HepG2 (cell line): ENCODE measurements around the gene COLGALT1. TPM values are rescaled to one million over a fixed set of nuclear protein-coding genes. Genes with fewer than 3 reads are reported as not detected.

ENCODE experiments used
- ATAC-seq: fragments of 200-7000 bp; cut with Tn5 transposase; 3 replicates; pipeline ENCODE4 v1.9.1; 2020; ENCODE audit warnings: mild to moderate bottlenecking, moderate library complexity
- BruUV-seq: library from RNA; stranded (reverse); fragments of 400-500 nt; replicated peaks from 2 replicates; lab custom pipeline; 2021; lab: Mats Ljungman, UMichigan
- CTCF ChIA-PET: fragments of 300-600 bp; formaldehyde crosslinking; extraction: SDS; loops from one replicate; lab custom pipeline; 2021; ENCODE audit warnings: low total read pairs, inconsistent platforms, low intra/inter-chr PET ratio; lab: Yijun Ruan, JAX
- POLR2A ChIA-PET: fragments of 350-600 bp; sonication (Branson Sonifier 250); formaldehyde crosslinking; loops from one replicate; lab custom pipeline; 2020; ENCODE audit warnings: antibody characterized with exemption, inconsistent platforms; lab: Yijun Ruan, JAX
- DNase-seq: peaks from one replicate; pipeline ENCODE4 v3.0.0-alpha.2; 2015; ENCODE audit warnings: low spot score
- FAIRE-seq: peaks from 3 replicates; lab custom pipeline; 2011; peaks lifted over from hg19 to GRCh38; lab: Jason Lieb, UNC
- H2AFZ ChIP-seq: one replicate; pipeline ENCODE4 v1.6.1; 2011; ENCODE audit warnings: low read length, inconsistent platforms
- H3K27ac ChIP-seq: fragments of 300-600 bp; 3 replicates; pipeline ENCODE4 v1.8.0; 2011; ENCODE audit warnings: mixed run types, mild to moderate bottlenecking, mixed read lengths, low read length, inconsistent platforms; ENCODE audit not compliant: insufficient read depth; ENCODE audit errors: extremely low read length
- H3K27me3 ChIP-seq, 2 experiments: fragments of 200-600 bp in 1 of 2; 2 replicates in 1 of 2; 3 replicates in 1 of 2; pipeline versions ENCODE4 v1.6.0 to v1.8.0; 2011; ENCODE audit warnings: low read length in 2 of 2, mild to moderate bottlenecking in 2 of 2, moderate library complexity in 2 of 2, inconsistent platforms in 1 of 2; ENCODE audit not compliant: insufficient read depth in 2 of 2, control insufficient read depth in 1 of 2
- H3K36me3 ChIP-seq, 2 experiments: fragments of 200-600 bp in 1 of 2; replicated peaks in 1 of 2; 2 replicates in 1 of 2; 3 replicates in 1 of 2; pipeline versions ENCODE4 v1.5.1 to v1.8.0; 2011; ENCODE audit warnings: low read length in 2 of 2, inconsistent platforms in 1 of 2; ENCODE audit not compliant: insufficient read depth in 2 of 2, control insufficient read depth in 1 of 2
- H3K4me1 ChIP-seq: 2 replicates; pipeline ENCODE4 v1.5.1; 2012; ENCODE audit warnings: low read length, inconsistent platforms; ENCODE audit not compliant: insufficient read depth
- H3K4me2 ChIP-seq: 2 replicates; pipeline ENCODE4 v1.6.0; 2011; ENCODE audit warnings: low read depth, low read length, inconsistent platforms
- H3K4me3 ChIP-seq, 3 experiments: fragments of 200-600 bp in 1 of 3; sonication (generic), shearing (Covaris generic) in 1 of 3; replicated peaks in 1 of 3; 2 replicates each; pipeline ENCODE4 v1.5.1; 2011 to 2016; ENCODE audit warnings: low read length in 3 of 3, inconsistent platforms in 2 of 3, low read depth in 2 of 3, mild to moderate bottlenecking in 2 of 3, control low read depth in 1 of 3, mixed read lengths in 1 of 3; ENCODE audit not compliant: insufficient read depth in 1 of 3
- H3K79me2 ChIP-seq: one replicate; pipeline ENCODE4 v1.6.1; 2011; ENCODE audit warnings: low read length, inconsistent platforms; ENCODE audit not compliant: insufficient read depth
- H3K9ac ChIP-seq: 2 replicates; pipeline ENCODE4 v1.6.0; 2011; ENCODE audit warnings: mild to moderate bottlenecking, low read depth, low read length, inconsistent platforms; ENCODE audit not compliant: insufficient read depth
- H3K9me3 ChIP-seq: 2 replicates; pipeline ENCODE4 v1.5.1; 2012; ENCODE audit warnings: mild to moderate bottlenecking, low read length
- H4K20me1 ChIP-seq: 2 replicates; pipeline ENCODE4 v1.6.0; 2011; ENCODE audit warnings: inconsistent platforms, mild to moderate bottlenecking, low read length, moderate library complexity; ENCODE audit not compliant: insufficient read depth
- SRF ChIP-seq: IDR thresholded peaks from 2 replicates; pipeline ENCODE4 v1.6.1; 2011; ENCODE audit warnings: mild to moderate bottlenecking, low read depth, low read length, moderate library complexity
- WGBS: methylation state at CpG from one replicate; pipeline ENCODE4 v1.1.6; 2017; ENCODE audit warnings: low lambda C conversion rate; 5-methylcytosine and 5-hydroxymethylcytosine counted together
- in situ Hi-C: cut with HindIII; loops from 2 replicates; pipeline ENCODE4 v1.10.0; 2017; ENCODE audit warnings: low pct_unique_long_range_greater_than_20kb; ENCODE audit not compliant: extremely low pct_ligation_motif_present
- intact Hi-C: fragments of 100-400 bp; cut with micrococcal nuclease; formaldehyde crosslinking; loops from one replicate; pipeline ENCODE4 v1.10.0; 2022; ENCODE audit not compliant: unreplicated experiment
- polyA plus RNA-seq, 8 experiments: library from polyadenylated mRNA; depleted of rRNA in 3 of 8; stranded (reverse) in 7 of 8; unstranded in 1 of 8; fragments of >200 nt; fragmentation: Illumina TruSeq in 4 of 8; extraction: Trizol in 4 of 8; gene quantifications; 2 replicates each; pipeline versions ENCODE4 v1.2.1 to v1.2.3, GENCODE V29; 2011 to 2016; ENCODE audit warnings: low read depth in 4 of 8, missing spikeins in 1 of 8, mixed read lengths in 1 of 8; ENCODE audit not compliant: insufficient read depth in 1 of 8
- total RNA-seq, 5 experiments: library from RNA; depleted of rRNA; stranded (reverse); fragments of >200 nt; fragmentation: Illumina TruSeq; extraction: Trizol; gene quantifications; 2 replicates each; pipeline ENCODE4 v1.2.3, GENCODE V29; 2016; ENCODE audit warnings: low read depth in 1 of 5
- TF ChIP-seq, protein P1 (sequence below): sonication (generic); formaldehyde crosslinking; conservative IDR thresholded peaks from 2 replicates; pipeline ENCODE4 v1.4.0; 2020; ENCODE audit warnings: mild to moderate bottlenecking, missing genetic modification reagents, moderate library complexity

The COLGALT1 gene
- total and polyA plus RNA-seq, 2 of the 13 experiments (the other 11 are each of a cell fraction or from before 2014, with no cell fraction given): 58.0 to 211 TPM

DNA sequence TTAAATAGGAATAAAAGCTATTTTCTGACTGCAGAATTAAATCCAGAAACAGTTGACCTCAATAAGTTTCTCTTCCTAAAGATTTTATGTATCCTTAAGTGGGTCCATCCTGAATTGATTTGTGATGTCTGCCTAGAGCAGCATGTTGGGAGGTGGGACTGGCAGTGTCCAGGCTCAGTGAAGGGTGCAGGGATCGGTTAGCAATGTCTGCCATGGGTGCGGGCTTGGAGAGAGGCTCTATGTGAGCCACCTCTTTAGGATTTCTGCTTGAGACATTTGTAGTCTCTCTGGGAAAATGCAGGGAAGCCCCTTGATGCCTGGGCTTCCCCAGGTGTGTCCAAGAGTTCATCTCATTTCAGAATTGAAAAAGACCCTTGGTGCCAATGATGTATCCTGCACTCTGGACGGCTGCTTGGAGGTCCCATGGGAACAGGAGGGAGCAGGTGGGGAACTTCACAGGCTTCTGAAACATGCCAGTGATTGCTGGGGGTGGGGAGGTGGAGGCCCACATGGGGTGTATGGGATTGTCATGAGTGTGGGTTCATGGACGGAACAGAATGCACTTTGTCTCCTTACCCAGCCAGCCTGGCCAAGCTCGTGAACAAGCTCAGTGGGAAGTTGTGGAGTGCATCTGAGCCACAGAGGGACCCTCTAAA is 6.2 kb upstream of the COLGALT1 start:
- ChIA-PET POLR2A (interaction anchor here (0.5 kb wide), 1 partner anchor 19 kb away, joined by 3 read pairs; no protein-coding TSS in a partner anchor), CTCF (no interaction called here)
- ATAC-seq: no peak
- FAIRE-seq: no peak
- H2AFZ ChIP-seq: no peak overlapping the region
- H4K20me1 ChIP-seq: no peaks in the 10 kb centered on the region
- BruUV-seq: no TSS peak
- WGBS: 8% methylated on average over 1 of the region's 5 CpGs
- no peak overlapping the region for H3K27ac ChIP-seq
- TF ChIP-seq SRF: peak; percentile 57; the same call in 1 of the 2 replicates
- TF ChIP-seq, protein P1, sequence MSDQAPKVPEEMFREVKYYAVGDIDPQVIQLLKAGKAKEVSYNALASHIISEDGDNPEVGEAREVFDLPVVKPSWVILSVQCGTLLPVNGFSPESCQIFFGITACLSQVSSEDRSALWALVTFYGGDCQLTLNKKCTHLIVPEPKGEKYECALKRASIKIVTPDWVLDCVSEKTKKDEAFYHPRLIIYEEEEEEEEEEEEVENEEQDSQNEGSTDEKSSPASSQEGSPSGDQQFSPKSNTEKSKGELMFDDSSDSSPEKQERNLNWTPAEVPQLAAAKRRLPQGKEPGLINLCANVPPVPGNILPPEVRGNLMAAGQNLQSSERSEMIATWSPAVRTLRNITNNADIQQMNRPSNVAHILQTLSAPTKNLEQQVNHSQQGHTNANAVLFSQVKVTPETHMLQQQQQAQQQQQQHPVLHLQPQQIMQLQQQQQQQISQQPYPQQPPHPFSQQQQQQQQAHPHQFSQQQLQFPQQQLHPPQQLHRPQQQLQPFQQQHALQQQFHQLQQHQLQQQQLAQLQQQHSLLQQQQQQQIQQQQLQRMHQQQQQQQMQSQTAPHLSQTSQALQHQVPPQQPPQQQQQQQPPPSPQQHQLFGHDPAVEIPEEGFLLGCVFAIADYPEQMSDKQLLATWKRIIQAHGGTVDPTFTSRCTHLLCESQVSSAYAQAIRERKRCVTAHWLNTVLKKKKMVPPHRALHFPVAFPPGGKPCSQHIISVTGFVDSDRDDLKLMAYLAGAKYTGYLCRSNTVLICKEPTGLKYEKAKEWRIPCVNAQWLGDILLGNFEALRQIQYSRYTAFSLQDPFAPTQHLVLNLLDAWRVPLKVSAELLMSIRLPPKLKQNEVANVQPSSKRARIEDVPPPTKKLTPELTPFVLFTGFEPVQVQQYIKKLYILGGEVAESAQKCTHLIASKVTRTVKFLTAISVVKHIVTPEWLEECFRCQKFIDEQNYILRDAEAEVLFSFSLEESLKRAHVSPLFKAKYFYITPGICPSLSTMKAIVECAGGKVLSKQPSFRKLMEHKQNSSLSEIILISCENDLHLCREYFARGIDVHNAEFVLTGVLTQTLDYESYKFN (CRISPR knock-in tag): no peak
- H3K36me3 ChIP-seq: no peaks in the 10 kb centered on the region
- H3K4me3 ChIP-seq: no peak overlapping the region
- no peak overlapping the region for H3K4me2 ChIP-seq
- no peak for DNase-seq
- peaks cover 44% of the 10 kb centered on the region for H3K4me1 ChIP-seq
- intact Hi-C loops: no loop called here
- H3K9me3 ChIP-seq: no peaks in the 10 kb centered on the region
- in situ Hi-C loops: no loop called here
- H3K27me3 ChIP-seq: 0 out of 5 replicates have a peak, but pooled peaks cover 0 to 3% of the 10 kb centered on the region in 2 experiments
- no peaks in the 10 kb centered on the region for H3K79me2 ChIP-seq
- no peak overlapping the region for H3K9ac ChIP-seq
